HepG2 (cell line): ENCODE measurements around the gene LRIG1. TPM values are rescaled to one million over a fixed set of nuclear protein-coding genes. Genes with fewer than 3 reads are reported as not detected.

ENCODE experiments used
- AGO1 ChIP-seq: fragments of 200-400 bp; formaldehyde crosslinking; IDR thresholded peaks from 2 replicates; pipeline ENCODE4 v1.6.1; 2017; ENCODE audit warnings: mild to moderate bottlenecking, low read depth, low read length, moderate library complexity; ENCODE audit not compliant: poor library complexity, severe bottlenecking
- ATM ChIP-seq: fragments of 450-650 bp; IDR thresholded peaks from 2 replicates; pipeline ENCODE4 v1.7.1; 2017; ENCODE audit warnings: mild to moderate bottlenecking, borderline replicate concordance
- CCAR2 ChIP-seq: fragments of 200-400 bp; formaldehyde crosslinking; optimal IDR thresholded peaks from 2 replicates; pipeline ENCODE3; 2018; ENCODE audit warnings: low read depth, mild to moderate bottlenecking, low read length, moderate library complexity
- DNMT3B ChIP-seq: conservative IDR thresholded peaks from 2 replicates; pipeline ENCODE4 v1.6.1; 2016; ENCODE audit warnings: missing biosample characterization, control low read depth
- GABPA ChIP-seq, 2 experiments: IDR thresholded peaks; 2 replicates each; pipeline ENCODE4 v1.6.1; 2011 to 2016; ENCODE audit warnings: low read depth in 2 of 2, low read length in 1 of 2, missing biosample characterization in 1 of 2, missing genetic modification characterization in 1 of 2
- ISL2 ChIP-seq: sonication (generic); formaldehyde crosslinking; IDR thresholded peaks from 2 replicates; pipeline ENCODE4 v1.5.0; 2020; ENCODE audit warnings: missing genetic modification reagents
- JUN ChIP-seq: sonication (generic); formaldehyde crosslinking; IDR thresholded peaks from 2 replicates; pipeline ENCODE4 v1.4.0; 2020; ENCODE audit warnings: mild to moderate bottlenecking, missing genetic modification reagents
- KDM6A ChIP-seq: IDR thresholded peaks from 2 replicates; pipeline ENCODE4 v1.6.1; 2016; ENCODE audit warnings: low read depth
- MTF1 ChIP-seq: sonication (generic); formaldehyde crosslinking; IDR thresholded peaks from 2 replicates; pipeline ENCODE4 v1.5.0; 2020; ENCODE audit warnings: missing genetic modification reagents
- REL ChIP-seq: sonication (generic); formaldehyde crosslinking; conservative IDR thresholded peaks from 2 replicates; pipeline ENCODE4 v1.8.0; 2022; ENCODE audit warnings: mild to moderate bottlenecking, missing genetic modification reagents, moderate library complexity
- RFX3 ChIP-seq: IDR thresholded peaks from 2 replicates; pipeline ENCODE4 v1.6.1; 2016; ENCODE audit warnings: missing biosample characterization, missing genetic modification reagents
- SMAD9 ChIP-seq: sonication (generic); formaldehyde crosslinking; IDR thresholded peaks from 2 replicates; pipeline ENCODE4 v1.5.1; 2020; ENCODE audit warnings: mild to moderate bottlenecking, missing genetic modification reagents
- SOX13 ChIP-seq, 3 experiments: fragments of 450-650 bp in 1 of 3; sonication (generic) in 1 of 3; formaldehyde crosslinking in 1 of 3; IDR thresholded peaks in 2 of 3; conservative IDR thresholded peaks in 1 of 3; 2 replicates each; pipeline versions ENCODE4 v1.5.0 to v1.6.1; 2016 to 2020; ENCODE audit warnings: antibody characterized with exemption in 1 of 3, mild to moderate bottlenecking in 1 of 3, missing compliant biosample characterization in 1 of 3, missing genetic modification reagents in 1 of 3, moderate library complexity in 1 of 3
- ZNF20 ChIP-seq: sonication (generic); formaldehyde crosslinking; IDR thresholded peaks from 2 replicates; pipeline ENCODE4 v1.4.0; 2020; ENCODE audit warnings: mild to moderate bottlenecking, moderate library complexity, missing genetic modification reagents
- ZNF337 ChIP-seq: sonication (generic); formaldehyde crosslinking; IDR thresholded peaks from 2 replicates; pipeline ENCODE4 v1.5.1; 2020; ENCODE audit warnings: missing genetic modification reagents, low read depth, mild to moderate bottlenecking, borderline replicate concordance
- ZNF547 ChIP-seq: sonication (generic); formaldehyde crosslinking; IDR thresholded peaks from 2 replicates; pipeline ENCODE4 v1.5.1; 2020; ENCODE audit warnings: mild to moderate bottlenecking, missing genetic modification reagents
- ZNF709 ChIP-seq: sonication (generic); formaldehyde crosslinking; IDR thresholded peaks from 2 replicates; pipeline ENCODE4 v1.5.0; 2020; ENCODE audit warnings: mild to moderate bottlenecking, missing genetic modification reagents
- polyA plus RNA-seq, 8 experiments: library from polyadenylated mRNA; depleted of rRNA in 3 of 8; stranded (reverse) in 7 of 8; unstranded in 1 of 8; fragments of >200 nt; fragmentation: Illumina TruSeq in 4 of 8; extraction: Trizol in 4 of 8; gene quantifications; 2 replicates each; pipeline versions ENCODE4 v1.2.1 to v1.2.3, GENCODE V29; 2011 to 2016; ENCODE audit warnings: low read depth in 4 of 8, missing spikeins in 1 of 8, mixed read lengths in 1 of 8; ENCODE audit not compliant: insufficient read depth in 1 of 8
- total RNA-seq, 5 experiments: library from RNA; depleted of rRNA; stranded (reverse); fragments of >200 nt; fragmentation: Illumina TruSeq; extraction: Trizol; gene quantifications; 2 replicates each; pipeline ENCODE4 v1.2.3, GENCODE V29; 2016; ENCODE audit warnings: low read depth in 1 of 5
- TF ChIP-seq, protein P1 (sequence below): sonication (generic); formaldehyde crosslinking; IDR thresholded peaks from 2 replicates; pipeline ENCODE4 v1.5.0; 2020; ENCODE audit warnings: missing genetic modification reagents
- TF ChIP-seq, protein P2 (sequence below): sonication (generic); formaldehyde crosslinking; IDR thresholded peaks from 2 replicates; pipeline ENCODE4 v1.4.0; 2020; ENCODE audit warnings: mild to moderate bottlenecking, low read depth, missing genetic modification reagents
- TF ChIP-seq, protein P3 (sequence below): sonication (generic); formaldehyde crosslinking; IDR thresholded peaks from 2 replicates; pipeline ENCODE4 v1.4.0; 2020; ENCODE audit warnings: mild to moderate bottlenecking, low read depth, missing genetic modification reagents
- TF ChIP-seq, protein P4 (sequence below): sonication (generic); formaldehyde crosslinking; conservative IDR thresholded peaks from 2 replicates; pipeline ENCODE4 v1.8.1; 2023; ENCODE audit warnings: missing genetic modification reagents

The LRIG1 gene
- total and polyA plus RNA-seq, 2 of the 13 experiments (the other 11 are each of a cell fraction or from before 2014, with no cell fraction given): 17.8 to 24.8 TPM

DNA sequence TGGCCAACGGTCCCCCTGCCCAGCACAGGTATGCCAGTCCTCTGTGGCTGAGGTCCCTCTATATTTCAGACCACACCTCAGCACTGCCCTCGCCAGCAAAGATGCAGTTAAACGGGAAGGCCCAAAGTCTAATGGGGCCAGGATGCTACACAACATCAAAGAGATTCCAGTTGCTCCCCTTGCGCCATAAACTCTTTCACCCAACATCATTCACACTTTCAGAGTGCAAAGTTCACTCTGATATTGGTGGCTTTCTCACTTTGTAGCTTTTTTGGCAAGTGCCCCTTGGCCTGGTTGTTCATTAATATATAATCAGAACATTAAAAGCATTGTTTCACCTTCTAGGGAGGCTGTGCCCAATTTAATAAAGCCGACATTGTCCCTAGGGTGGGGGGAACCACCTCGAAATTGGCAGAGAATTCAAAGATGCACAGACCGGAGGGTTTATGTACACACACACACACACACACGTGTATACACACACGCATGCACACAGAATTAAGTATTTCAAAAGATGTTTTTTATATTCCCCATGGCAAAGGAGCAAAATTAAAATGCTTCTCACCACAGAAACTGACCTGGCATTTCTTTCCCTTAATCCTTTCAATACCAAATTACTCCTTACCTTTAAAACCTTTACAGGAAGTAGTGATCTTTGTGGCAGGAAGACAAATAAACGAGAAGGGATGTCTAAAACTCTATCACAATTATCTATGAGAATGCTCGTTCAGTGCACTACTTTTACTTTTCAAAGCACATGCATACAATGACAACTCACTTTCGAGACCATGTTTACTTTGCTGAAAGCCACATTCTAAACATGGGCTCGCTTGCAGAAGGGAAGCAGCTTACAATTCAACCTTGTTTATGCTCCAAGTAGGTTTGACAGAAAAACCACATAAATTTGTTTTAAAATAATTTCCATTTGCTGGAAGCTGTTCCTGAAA is 19.5 kb downstream of the LRIG1 start (continued):
- TF ChIP-seq, protein P1, sequence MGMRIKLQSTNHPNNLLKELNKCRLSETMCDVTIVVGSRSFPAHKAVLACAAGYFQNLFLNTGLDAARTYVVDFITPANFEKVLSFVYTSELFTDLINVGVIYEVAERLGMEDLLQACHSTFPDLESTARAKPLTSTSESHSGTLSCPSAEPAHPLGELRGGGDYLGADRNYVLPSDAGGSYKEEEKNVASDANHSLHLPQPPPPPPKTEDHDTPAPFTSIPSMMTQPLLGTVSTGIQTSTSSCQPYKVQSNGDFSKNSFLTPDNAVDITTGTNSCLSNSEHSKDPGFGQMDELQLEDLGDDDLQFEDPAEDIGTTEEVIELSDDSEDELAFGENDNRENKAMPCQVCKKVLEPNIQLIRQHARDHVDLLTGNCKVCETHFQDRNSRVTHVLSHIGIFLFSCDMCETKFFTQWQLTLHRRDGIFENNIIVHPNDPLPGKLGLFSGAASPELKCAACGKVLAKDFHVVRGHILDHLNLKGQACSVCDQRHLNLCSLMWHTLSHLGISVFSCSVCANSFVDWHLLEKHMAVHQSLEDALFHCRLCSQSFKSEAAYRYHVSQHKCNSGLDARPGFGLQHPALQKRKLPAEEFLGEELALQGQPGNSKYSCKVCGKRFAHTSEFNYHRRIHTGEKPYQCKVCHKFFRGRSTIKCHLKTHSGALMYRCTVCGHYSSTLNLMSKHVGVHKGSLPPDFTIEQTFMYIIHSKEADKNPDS: no peak
- no peak for TF ChIP-seq ATM
- TF ChIP-seq SMAD9: no peak
- no peak for TF ChIP-seq ZNF20 (CRISPR knock-in tag)
- no peak for TF ChIP-seq GABPA (IDR thresholded peaks at IDR 0.05; ENCODE audit: low read depth, low read length)
- peak; percentile 66 for TF ChIP-seq GABPA (CRISPR knock-in tag; IDR thresholded peaks at IDR 0.05; ENCODE audit: low read depth)
- 0 out of 2 replicates have a peak, but pooled peaks have one; percentile 63 for TF ChIP-seq ZNF337
- TF ChIP-seq, protein P2, sequence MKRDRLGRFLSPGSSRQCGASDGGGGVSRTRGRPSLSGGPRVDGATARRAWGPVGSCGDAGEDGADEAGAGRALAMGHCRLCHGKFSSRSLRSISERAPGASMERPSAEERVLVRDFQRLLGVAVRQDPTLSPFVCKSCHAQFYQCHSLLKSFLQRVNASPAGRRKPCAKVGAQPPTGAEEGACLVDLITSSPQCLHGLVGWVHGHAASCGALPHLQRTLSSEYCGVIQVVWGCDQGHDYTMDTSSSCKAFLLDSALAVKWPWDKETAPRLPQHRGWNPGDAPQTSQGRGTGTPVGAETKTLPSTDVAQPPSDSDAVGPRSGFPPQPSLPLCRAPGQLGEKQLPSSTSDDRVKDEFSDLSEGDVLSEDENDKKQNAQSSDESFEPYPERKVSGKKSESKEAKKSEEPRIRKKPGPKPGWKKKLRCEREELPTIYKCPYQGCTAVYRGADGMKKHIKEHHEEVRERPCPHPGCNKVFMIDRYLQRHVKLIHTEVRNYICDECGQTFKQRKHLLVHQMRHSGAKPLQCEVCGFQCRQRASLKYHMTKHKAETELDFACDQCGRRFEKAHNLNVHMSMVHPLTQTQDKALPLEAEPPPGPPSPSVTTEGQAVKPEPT (CRISPR knock-in tag): no peak
- peak; percentile 38; the same call in 1 of the 2 replicates for TF ChIP-seq ZNF547 (CRISPR knock-in tag)
- no peak; the same call in 1 of the 2 replicates for TF ChIP-seq RFX3 (CRISPR knock-in tag)
- TF ChIP-seq CCAR2: peak; percentile 71
- TF ChIP-seq JUN (CRISPR knock-in tag): peak; percentile 81
- TF ChIP-seq REL (CRISPR knock-in tag): no peak
- TF ChIP-seq, protein P3, sequence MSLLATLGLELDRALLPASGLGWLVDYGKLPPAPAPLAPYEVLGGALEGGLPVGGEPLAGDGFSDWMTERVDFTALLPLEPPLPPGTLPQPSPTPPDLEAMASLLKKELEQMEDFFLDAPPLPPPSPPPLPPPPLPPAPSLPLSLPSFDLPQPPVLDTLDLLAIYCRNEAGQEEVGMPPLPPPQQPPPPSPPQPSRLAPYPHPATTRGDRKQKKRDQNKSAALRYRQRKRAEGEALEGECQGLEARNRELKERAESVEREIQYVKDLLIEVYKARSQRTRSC (CRISPR knock-in tag): no peak
- peak; percentile 80; the same call in 1 of the 2 replicates for TF ChIP-seq DNMT3B (CRISPR knock-in tag)
- TF ChIP-seq AGO1: no peak
- peak; percentile 100 for TF ChIP-seq KDM6A
- TF ChIP-seq, protein P4, sequence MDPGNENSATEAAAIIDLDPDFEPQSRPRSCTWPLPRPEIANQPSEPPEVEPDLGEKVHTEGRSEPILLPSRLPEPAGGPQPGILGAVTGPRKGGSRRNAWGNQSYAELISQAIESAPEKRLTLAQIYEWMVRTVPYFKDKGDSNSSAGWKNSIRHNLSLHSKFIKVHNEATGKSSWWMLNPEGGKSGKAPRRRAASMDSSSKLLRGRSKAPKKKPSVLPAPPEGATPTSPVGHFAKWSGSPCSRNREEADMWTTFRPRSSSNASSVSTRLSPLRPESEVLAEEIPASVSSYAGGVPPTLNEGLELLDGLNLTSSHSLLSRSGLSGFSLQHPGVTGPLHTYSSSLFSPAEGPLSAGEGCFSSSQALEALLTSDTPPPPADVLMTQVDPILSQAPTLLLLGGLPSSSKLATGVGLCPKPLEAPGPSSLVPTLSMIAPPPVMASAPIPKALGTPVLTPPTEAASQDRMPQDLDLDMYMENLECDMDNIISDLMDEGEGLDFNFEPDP (CRISPR knock-in tag): no peak
- 0 out of 2 replicates have a peak, but pooled peaks have one; percentile 18 for TF ChIP-seq MTF1 (CRISPR knock-in tag)
- TF ChIP-seq ZNF709 (CRISPR knock-in tag): no peak
- TF ChIP-seq ISL2 (CRISPR knock-in tag): peak; percentile 99
- TF ChIP-seq SOX13 (IDR thresholded peaks at IDR 0.05): peak; percentile 98
- TF ChIP-seq SOX13 (CRISPR knock-in tag; conservative IDR thresholded peaks at IDR 0.05 in 1 of 2, IDR thresholded peaks at IDR 0.05 in 1 of 2): peak in 1 of 2 experiments; percentile 99; a peak in 2 of 4 replicates
